Chondrocyte (in vitro differentiated cells): Measurements from ENCODE around the gene RYR2. TPM values are rescaled to one million over a fixed set of nuclear protein-coding genes. Genes with fewer than 3 reads are reported as not detected.

Source experiments
- DNase-seq: peaks from one replicate; pipeline ENCODE4 v3.0.0; 2021; ENCODE audit warnings: mixed read lengths, low spot score
- H3K27ac Mint-ChIP-seq: one replicate; pipeline ENCODE4 v1.8.0; 2021; ENCODE audit warnings: mild to moderate bottlenecking, moderate library complexity, mixed read lengths; ENCODE audit not compliant: unreplicated experiment
- H3K27me3 Mint-ChIP-seq: 2 replicates; pipeline ENCODE4 v1.8.0; 2021; ENCODE audit warnings: low read depth, mixed read lengths
- H3K36me3 Mint-ChIP-seq: 2 replicates; pipeline ENCODE4 v1.8.0; 2021; ENCODE audit warnings: low read depth, mixed read lengths
- H3K4me1 Mint-ChIP-seq: 2 replicates; pipeline ENCODE4 v1.8.0; 2021; ENCODE audit warnings: low read depth, mild to moderate bottlenecking, mixed read lengths
- H3K4me3 Mint-ChIP-seq: one replicate; pipeline ENCODE4 v1.8.0; 2021; ENCODE audit warnings: mild to moderate bottlenecking, moderate library complexity, mixed read lengths; ENCODE audit not compliant: unreplicated experiment
- H3K9me3 Mint-ChIP-seq: 2 replicates; pipeline ENCODE4 v1.8.0; 2021; ENCODE audit warnings: low read depth, mixed read lengths
- CTCF ChIP-seq: fragments of 200-600 bp; sonication (generic); IDR thresholded peaks from 2 replicates; pipeline ENCODE4 v1.5.0; 2021; ENCODE audit warnings: antibody characterized with exemption, mild to moderate bottlenecking, moderate library complexity
- total RNA-seq: library from RNA; stranded (reverse); gene quantifications from 3 replicates; pipeline ENCODE4 v1.2.1, GENCODE V29; 2021

Gene RYR2
- total RNA-seq, 1 donor from 2014 or later: 0.12 TPM

GRCh38 chr1:237227476-237227875 lies 185.5 kb downstream of the RYR2 start:
- no peaks in the 10 kb centered on the region for H3K4me1 Mint-ChIP-seq
- DNase-seq: no peak
- no peaks in the 10 kb centered on the region for H3K27me3 Mint-ChIP-seq
- peaks cover 4% of the 10 kb centered on the region for H3K9me3 Mint-ChIP-seq
- no peak overlapping the region for H3K27ac Mint-ChIP-seq
- TF ChIP-seq CTCF: no peak
- no peaks in the 10 kb centered on the region for H3K36me3 Mint-ChIP-seq
- no peak overlapping the region for H3K4me3 Mint-ChIP-seq

DNA sequence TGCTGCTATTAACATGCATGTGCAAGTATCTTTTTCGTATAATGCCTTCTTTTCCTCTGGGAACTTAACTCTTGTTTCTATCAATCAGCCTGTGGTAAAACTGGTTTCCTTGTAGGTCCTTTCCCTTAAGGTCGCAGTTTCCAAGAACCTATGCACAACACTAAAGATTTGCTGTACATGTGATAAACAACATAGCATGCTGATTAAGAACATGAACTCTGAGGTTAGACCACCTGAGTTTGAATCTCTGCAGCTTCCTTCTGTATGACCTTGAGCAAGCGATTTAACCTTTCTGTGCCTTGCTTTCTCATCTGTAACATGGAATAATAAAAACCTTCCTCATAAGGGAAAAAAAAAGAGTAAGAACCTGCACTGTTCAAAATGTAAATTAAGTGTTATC lies 186.4 kb downstream of the RYR2 start:
- peaks cover 4% of the 10 kb centered on the region for H3K27me3 Mint-ChIP-seq

GRCh38 chr1:237229333-237229732 lies 187.3 kb downstream of the RYR2 start:
- H3K9me3 Mint-ChIP-seq: no peaks in the 10 kb centered on the region
- peaks cover 4% of the 10 kb centered on the region for H3K27me3 Mint-ChIP-seq
- no peak overlapping the region for H3K4me3 Mint-ChIP-seq
- TF ChIP-seq CTCF: no peak
- H3K4me1 Mint-ChIP-seq: no peaks in the 10 kb centered on the region
- H3K36me3 Mint-ChIP-seq: no peaks in the 10 kb centered on the region
- DNase-seq: no peak
- H3K27ac Mint-ChIP-seq: no peak overlapping the region

More for the DNA sequence above, 186.4 kb downstream of the RYR2 start:
- peaks cover 2% of the 10 kb centered on the region for H3K9me3 Mint-ChIP-seq
- H3K4me3 Mint-ChIP-seq: no peak overlapping the region
- no peak overlapping the region for H3K27ac Mint-ChIP-seq
- H3K4me1 Mint-ChIP-seq: no peaks in the 10 kb centered on the region
- DNase-seq: no peak
- no peak for TF ChIP-seq CTCF
- no peaks in the 10 kb centered on the region for H3K36me3 Mint-ChIP-seq

GRCh38 chr1:237232501-237232900 lies 190.5 kb downstream of the RYR2 start:
- no peak for DNase-seq
- peaks cover 4% of the 10 kb centered on the region for H3K27me3 Mint-ChIP-seq
- no peak for TF ChIP-seq CTCF
- H3K4me3 Mint-ChIP-seq: no peak overlapping the region
- H3K9me3 Mint-ChIP-seq: no peaks in the 10 kb centered on the region
- no peak overlapping the region for H3K27ac Mint-ChIP-seq
- no peaks in the 10 kb centered on the region for H3K36me3 Mint-ChIP-seq
- no peaks in the 10 kb centered on the region for H3K4me1 Mint-ChIP-seq

GRCh38 chr1:237235091-237235490 lies 193.1 kb downstream of the RYR2 start:
- H3K4me3 Mint-ChIP-seq: no peak overlapping the region
- no peaks in the 10 kb centered on the region for H3K4me1 Mint-ChIP-seq
- no peaks in the 10 kb centered on the region for H3K36me3 Mint-ChIP-seq
- H3K27ac Mint-ChIP-seq: no peak overlapping the region
- peaks cover 4% of the 10 kb centered on the region for H3K27me3 Mint-ChIP-seq
- H3K9me3 Mint-ChIP-seq: no peaks in the 10 kb centered on the region
- TF ChIP-seq CTCF: no peak
- no peak for DNase-seq
